GM19238 (cell line): ENCODE measurements around the gene IL27RA.
"Not testable (repeated sequence)": the region's sequence is repeated elsewhere in the genome, so short reads cannot be mapped to it uniquely, and the experiment has no call there.

Source experiments
- DNase-seq: peaks from one replicate; pipeline ENCODE4 v3.0.0; 2011; ENCODE audit warnings: low spot score; ENCODE audit not compliant: insufficient read length

Gene IL27RA

DNA sequence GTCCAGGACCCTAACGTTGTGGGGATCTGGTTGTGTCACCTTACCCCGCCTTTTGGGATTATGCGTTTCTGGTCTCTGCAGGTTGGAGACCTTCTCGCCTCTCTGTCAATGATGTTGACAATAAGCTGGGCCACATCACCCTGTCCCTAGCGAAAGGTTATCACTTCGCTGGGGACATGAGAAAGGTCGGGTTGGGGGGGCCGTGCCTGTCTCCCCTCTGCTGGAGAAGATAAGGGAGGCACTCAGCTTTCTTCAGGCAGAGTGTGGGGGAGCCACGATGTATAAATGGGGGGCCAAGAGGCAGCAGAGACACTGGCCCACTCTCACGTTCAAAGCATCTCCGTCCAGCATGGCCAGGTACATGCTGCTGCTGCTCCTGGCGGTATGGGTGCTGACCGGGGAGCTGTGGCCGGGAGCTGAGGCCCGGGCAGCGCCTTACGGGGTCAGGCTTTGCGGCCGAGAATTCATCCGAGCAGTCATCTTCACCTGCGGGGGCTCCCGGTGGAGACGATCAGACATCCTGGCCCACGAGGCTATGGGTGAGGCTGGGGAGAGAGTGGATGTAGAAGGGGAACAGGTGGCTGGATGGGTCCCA, 3.6 kb upstream of the IL27RA start, which contains the start of gene RLN3:
Gene RLN3 (plus strand): TSS at position 293 of the 595 bp plus-strand sequence. CDS start 57 bp downstream, at position 350.
- DNase-seq: no peak

DNA sequence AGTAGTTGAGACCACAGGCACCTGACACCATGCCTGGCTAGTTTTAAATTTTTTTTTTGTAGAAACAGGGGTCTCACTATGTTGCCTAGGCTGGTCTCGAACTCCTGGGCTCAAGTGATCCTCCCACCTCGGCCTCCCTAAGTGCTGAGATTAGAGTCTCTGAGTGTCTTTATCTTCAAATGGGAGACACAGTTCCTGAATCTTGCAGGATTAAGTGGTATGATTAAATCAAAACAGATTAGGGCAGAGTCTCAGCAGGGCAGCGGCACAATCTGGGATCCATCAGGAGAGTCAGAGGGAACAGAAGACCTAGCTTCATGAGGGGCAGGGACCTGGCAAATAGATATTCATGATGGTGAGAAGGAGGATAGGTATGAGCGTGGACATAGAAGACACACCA, 2.7 kb upstream of the IL27RA start:
- no peak for DNase-seq

DNA sequence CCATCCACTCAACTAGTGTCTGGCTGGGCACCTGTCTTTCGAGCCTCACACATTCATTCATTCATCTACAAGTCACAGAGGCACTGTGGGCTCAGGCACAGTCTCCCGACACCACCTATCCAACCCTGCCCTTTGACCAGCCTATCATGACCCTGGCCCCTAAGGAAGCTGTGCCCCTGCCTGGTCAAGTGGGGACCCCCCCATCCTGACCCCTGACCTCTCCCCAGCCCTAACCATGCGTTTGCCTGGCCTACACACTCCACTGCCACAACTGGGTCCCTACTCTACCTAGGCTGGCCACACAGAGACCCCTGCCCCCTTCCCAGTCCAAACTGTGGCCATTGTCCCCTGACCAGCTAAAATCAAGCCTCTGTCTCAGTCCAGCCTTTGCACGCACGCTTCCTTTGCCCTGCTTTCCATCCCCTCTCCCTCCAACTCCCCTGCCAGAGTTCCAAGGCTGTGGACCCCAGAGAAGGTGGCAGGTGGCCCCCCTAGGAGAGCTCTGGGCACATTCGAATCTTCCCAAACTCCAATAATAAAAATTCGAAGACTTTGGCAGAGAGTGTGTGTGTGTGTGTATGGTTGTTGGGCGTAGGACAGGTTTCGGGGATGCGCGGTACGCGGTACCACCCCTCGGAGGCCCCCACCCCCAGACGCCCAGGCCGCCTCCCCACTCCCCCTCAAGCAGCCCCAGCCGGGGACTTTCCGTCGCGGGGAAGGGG, 404 bp upstream of the IL27RA start:
- DNase-seq: no peak

DNA sequence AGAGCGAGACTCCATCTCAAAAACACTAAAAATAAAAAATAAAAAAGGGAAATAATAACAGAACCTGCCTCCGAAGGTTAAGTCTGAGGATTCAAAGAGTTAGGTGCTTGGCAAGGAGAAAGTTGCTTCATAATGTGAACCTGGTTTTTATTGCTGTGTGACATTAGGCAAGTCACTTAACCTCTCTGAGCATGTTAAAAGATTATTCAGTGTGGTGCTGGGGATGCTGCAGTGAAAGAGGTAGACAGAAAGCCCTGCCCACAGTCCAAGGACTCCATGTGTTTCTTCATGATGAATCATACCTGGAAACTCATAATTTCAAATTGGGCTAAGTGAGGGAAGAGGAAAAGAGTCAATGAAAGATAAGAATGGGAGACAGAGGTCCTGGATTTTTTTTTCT, 2.4 kb downstream of the IL27RA start:
- DNase-seq: no peak

DNA sequence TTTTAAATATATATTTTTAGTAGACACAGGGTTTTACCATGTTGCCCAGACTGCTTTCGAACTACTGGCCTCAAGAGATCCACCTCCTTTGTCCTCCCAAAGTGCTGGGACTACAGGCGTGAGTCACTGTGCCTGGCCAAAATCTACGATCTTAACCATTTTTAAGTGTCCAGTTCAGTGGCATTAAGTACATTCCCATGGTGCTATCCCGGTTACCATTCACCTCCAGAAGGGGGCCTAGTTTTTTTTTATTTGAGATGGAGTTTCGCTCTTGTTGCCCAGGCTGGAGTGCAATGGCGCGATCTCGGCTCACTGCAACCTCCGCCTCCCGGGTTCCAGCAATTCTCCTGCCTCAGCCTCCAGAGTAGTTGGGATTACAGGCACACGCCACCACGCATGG, 3.6 kb downstream of the IL27RA start:
- DNase-seq: not testable (repeated sequence)

DNA sequence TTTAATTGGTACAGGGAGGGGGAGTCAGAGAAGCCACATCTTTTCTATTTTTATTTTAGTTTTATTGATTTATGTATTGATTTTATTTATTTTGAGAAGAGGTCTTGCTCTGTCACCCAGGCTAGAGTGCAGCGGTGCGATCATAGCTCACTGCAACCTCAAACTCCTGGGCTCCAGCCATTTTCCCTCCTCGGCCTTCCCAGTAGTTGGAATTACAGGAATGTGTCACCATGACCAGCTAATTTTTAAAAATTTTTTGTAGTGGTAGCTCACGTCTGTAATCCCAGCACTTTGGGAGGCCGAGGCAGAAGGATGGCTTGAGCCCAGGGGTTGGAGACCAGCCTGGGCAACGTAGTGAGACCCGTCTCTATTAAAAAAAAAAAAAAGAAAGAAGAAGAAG, 4.1 kb downstream of the IL27RA start:
- DNase-seq: no peak

DNA sequence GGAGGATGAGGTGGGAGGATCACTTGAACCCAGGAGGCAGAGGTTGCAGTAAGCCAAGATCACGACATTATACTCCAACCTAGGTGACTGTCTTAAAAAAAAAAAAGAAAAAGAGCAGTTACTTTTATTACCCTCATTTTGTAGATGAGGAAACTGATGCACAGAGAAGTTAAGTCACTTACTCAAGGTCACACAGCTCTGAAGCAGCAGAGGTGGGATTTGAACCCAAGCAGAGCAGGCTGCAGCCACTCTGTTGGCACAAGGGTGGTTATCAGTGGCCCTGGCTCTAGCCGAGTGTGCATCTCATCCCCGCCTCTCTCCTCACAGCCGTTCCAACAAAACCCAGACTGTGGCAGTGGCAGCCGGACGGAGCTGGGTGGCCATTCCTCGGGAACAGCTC, 7.6 kb downstream of the IL27RA start:
- no peak for DNase-seq

DNA sequence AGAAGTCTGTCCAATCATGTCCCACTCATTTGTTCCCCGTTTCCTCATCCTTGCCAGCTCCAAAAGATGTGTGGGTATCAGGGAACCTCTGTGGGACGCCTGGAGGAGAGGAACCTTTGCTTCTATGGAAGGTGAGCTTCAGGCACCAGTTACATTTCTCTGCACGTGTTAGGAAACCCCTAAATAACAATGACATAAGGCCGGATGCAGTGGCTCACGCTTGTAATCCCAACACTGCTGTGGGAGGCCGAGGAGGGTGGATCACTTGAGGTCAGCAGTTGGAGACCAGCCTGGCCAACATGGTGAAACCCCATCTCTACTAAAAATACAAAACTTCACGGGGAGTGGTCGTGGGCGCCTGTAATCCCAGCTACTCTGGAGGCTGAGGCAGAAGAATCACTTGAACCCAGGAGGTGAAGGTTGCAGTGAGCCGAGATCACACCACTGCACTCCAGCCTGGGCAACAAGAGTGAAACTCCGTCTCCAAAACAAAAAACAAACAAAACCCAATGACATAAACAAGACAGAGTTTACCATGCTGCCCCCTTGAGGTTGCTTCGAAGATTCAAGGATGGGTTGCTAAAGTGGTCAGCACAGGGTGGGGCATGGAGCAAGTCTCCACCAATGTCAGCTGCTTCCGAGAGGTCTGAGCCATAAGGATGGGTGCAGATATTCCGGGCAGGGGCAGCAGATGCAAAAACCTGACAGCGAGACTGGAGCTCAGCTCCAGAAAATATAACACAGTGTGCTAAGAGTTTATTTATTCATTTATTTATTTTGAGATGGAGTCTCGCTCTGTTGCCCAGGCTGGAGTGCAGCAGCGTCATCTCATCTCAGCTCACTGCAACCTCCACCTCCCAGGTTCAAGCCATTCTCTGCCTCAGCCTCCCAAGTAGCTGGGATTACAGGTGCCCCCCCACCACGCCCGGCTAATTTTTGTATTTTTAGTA, 11.4 kb downstream of the IL27RA start:
- peak; percentile 45 for DNase-seq

DNA sequence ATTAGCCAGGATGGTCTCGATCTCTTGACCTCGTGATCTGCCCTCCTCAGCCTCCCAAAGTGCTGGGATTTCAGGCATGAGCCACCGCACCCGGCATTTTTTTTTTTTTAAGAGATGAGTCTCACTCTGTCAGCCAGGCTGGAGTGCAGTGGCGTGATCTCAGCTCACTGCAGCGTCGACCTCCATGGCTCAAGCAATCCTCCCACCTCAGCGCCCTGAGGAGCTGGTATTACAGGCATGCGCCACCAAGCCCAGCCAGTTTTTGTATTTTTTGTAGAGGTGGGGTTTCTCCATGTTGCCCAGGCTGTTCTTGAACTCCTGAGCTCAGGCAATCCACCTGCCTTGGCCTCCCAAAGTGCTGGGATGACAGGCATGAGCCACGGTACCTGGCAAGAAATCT, 16.3 kb downstream of the IL27RA start:
- not testable (repeated sequence) for DNase-seq

DNA sequence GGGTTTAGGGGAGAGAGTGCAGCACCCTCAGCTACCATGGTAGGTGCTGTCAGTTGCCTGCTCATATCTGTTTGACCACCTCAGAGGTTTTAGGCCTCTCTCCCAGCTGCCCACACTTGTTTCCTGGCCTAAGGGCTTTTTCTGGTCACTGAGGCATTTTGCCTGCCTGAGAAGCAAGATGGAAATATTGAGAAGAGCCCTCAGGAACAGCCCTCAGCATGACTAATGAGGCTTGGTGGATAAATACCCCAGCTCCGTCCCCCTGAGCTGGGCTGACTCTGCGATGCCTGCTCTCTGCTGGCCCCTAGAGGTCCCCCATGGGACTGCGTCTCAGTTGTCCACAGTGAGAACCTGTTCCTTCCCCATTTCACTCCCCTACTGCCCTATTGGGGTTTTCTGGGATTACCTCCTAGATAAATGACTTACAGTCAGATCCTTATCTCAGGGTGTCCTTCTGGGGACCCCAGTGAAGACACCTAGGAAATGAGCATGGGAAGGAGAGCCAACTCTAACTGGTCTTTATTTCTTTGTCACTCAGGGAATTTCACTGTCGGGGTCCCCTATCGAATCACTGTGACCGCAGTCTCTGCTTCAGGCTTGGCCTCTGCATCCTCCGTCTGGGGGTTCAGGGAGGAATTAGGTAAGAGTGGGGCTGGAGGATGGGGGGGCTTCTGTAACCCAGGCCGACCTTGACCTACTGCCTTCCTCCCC, 17.0 kb downstream of the IL27RA start:
- peak; percentile 67 for DNase-seq

DNA sequence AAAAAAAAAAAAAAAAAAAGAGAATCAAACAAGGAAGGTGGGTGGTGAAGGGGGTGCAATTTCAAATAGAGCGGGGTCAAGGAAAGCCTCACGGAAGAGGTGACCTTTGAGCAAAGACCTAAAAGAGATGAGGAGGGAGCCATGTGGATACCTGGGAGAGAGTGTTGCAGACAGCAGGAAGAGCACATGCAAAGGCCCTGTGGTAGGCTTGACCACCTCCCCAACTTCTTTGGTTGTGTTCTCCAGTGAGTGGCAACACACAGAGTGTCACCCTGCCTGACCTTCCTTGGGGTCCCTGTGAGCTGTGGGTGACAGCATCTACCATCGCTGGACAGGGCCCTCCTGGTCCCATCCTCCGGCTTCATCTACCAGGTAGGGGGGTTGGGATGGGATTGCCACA, 18.9 kb downstream of the IL27RA start:
- DNase-seq: no peak

DNA sequence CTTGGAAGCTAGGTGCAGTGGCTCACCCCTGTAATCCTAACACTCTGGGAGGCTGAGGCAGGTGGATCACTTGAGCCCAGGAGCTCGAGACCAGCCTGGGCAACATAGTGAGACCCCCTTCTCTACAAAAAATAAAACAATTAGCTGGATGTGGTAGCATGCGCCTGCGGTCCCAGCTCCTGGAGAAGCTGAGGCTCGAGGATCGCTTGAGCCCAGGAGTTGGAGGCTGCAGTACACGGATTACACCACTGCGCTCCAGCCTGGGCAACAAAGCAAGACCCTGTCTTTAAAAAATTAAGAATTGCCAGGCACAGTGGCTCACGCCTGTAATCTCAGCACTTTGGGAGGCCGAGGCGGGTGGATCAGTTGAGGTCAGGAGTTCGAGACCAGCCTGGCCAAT, 19.4 kb downstream of the IL27RA start:
- DNase-seq: not testable (repeated sequence)

DNA sequence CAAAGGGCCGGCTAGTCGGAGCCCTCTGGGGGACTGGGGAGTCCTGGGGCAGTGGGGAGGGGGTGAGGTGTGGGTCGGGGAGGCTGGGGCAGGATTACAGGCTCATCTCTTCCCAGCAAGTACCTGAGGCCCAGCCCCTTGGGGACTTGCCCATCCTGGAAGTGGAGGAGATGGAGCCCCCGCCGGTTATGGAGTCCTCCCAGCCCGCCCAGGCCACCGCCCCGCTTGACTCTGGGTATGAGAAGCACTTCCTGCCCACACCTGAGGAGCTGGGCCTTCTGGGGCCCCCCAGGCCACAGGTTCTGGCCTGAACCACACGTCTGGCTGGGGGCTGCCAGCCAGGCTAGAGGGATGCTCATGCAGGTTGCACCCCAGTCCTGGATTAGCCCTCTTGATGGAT, 20.4 kb downstream of the IL27RA start:
- DNase-seq: no peak

DNA sequence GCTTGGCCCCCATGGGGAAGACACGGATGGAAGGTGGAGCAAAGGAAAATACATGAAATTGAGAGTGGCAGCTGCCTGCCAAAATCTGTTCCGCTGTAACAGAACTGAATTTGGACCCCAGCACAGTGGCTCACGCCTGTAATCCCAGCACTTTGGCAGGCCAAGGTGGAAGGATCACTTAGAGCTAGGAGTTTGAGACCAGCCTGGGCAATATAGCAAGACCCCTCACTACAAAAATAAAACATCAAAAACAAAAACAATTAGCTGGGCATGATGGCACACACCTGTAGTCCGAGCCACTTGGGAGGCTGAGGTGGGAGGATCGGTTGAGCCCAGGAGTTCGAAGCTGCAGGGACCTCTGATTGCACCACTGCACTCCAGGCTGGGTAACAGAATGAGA, 20.9 kb downstream of the IL27RA start:
- DNase-seq: no peak

DNA sequence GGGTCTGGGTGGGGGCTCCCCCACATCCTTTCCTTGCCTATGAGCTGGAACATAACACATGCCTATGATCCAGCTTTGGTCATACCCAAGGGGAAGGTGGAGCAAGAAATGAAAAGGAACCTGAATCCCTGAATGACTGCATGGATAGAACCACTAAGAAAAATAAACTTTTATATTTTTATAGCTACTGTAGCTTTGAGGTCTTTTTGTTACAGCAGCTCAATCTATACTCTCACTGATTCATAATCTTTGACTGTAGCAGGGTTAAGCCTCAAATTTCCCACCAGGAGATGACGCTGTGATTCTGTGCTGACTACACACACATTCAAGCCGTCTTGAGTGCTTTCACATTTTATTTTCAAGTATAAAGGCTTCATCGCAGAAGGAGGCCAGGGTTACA, 21.5 kb downstream of the IL27RA start:
- no peak for DNase-seq

DNA sequence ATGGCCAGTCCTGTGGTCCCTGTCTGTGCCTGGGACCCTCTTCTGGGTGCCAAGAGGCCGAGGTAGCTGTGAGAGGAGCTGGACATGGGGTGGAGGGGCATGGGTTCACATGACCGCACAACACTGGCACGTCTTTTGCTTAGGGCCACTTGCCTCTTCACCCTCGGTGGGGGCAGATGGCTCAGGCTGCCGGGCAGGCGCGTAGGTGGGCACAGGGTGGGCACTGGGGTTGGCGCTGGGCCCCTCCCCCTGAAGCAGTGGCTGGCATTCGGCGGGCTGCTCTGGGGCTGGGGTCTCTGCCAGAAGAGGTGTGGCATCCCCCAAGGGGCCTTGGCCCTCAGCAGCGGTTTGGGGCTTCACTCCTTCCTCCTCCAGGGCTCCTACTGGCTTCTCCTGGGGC, 21.9 kb downstream of the IL27RA start:
- no peak for DNase-seq

DNA sequence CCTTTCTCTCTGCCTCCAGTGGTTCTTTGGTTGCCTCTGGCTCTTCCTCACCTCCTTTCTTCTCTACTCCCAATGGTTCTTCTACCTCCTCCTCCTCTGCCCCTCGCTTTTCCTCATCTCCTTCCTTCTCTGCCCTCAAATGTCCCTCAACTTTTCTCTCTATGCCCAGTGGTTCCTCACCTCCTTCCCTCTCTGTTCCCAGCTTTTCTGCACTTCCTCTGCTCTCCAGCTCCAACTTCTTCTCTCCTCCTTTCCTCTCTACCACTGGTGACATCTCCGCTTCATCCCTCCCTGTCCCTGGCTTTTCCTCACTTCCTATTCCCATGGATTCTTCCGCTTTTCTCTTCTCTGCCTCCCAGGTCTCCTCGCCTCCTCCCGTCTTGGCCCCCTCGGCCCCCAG, 22.5 kb downstream of the IL27RA start:
- no peak for DNase-seq

DNA sequence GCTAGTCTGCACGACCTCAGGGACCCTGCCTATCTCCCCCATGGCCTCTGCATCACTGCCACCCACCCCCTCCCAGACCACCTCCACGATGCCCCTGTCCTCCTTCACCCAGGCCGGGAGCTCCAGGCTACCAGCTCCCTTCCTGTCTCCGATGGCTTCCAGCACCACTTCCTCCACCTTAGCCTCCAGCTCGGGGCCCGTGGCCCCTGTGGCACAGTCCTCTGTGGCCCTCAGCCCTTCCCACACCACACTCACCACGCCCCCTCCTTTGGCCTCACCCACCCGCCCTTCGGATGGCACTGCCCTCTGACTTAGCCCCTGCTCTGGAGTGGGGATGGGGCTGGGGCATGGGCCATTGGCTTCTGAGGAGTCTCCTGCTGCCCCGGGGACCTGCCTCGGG, 23.2 kb downstream of the IL27RA start:
- DNase-seq: no peak

DNA sequence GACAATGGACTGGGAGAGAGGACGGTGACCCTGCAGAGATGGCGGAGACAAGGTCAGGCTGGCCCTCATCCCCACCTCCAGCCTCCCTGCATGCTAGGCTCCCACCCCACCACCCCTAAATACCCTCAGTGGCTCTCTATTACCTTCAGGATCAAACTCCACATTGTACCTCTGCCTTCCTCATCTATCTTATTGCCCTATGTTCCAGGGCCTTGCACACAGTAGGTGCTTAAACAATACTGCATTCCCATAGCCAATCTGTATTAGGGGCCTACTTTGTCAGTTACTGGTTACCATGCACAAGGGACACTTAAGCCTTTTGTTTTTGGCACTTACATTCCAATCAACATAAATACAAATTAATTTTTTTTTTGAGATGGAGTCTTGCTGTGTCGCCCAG, 23.8 kb downstream of the IL27RA start:
- DNase-seq: no peak

DNA sequence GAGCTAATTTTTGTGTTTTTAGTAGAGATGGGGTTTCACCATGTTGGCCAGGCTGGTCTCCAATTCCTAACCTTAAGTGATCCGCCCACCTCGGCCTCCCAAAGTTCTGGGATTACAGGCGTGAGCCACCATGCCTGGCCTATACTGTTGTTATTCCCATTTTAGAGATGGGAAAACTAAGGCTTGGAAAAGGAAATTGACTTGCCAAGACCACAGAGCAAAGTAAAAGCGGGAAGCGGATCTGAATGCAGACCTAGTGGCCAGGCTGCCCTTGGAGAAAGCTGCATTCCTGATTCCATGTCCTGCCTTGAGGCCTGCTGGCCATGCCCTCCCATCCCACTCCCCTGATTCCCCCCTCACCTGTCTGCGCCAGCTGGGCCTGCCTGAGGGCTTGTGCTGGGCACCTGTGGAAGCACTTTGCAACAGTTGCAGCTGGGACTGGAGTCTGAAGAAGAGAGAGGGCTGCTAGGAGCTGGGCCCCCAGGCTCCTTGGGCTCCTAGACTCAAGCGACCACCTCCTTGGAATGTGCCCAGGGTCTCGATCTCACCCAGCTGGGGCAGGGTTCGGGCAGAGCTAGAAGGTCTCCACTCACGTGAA, 24.6 kb downstream of the IL27RA start:
- DNase-seq: no peak

DNA sequence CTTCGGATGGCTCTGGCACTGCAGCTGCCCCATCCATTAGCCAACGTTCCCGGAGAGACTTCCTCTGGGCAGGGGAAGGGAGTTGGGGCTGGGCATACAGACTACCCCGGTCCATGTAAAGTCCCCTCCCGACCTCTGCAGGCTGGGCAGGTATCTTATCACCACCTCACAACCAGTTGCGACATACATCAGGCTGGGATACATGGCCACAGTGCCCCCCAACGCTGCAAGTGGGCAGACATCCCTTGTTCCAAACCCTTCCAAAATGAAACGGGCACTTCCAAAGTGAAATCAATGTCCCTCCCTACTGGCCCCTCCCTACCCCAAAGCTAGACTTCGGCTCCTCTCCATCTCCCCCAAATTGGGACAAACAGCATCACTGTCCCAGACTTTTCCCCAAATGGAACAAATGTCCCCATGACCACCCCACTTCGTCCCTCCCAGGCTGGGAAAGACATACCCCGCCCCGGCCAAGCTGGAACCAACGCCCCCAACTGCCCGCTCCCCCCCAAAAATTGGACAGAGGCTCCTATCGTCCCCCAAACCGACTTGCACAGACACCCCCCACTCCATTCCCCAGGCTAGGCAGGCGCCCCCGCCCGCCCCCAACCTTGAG, 25.3 kb downstream of the IL27RA start:
- no peak for DNase-seq
